ENCODE measurements around the gene TCEAL9.
"Not testable (repeated sequence)": the region's sequence is repeated elsewhere in the genome, so short reads cannot be mapped to it uniquely, and the experiment has no call there.

Gene TCEAL9

GRCh38 chrX:103373581-103373980 is 17.3 kb downstream of the TCEAL9 start:
- DNase-seq (ENCODE audit: low read depth, low spot score), result no peak

GRCh38 chrX:103376118-103376978 is 20.0 kb downstream of the TCEAL9 start, which contains the start of gene BEX3:
TSS of gene BEX3 (plus strand) at chrX:103376538. CDS start at chrX:103377522, 984 bp downstream.
- peak; percentile 85 for DNase-seq (ENCODE audit: low read depth, low spot score)

- peak; percentile 61 for DNase-seq (ENCODE audit: low read depth, low spot score)
Measured at GRCh38 chrX:103376979-103377324, 20.6 kb downstream of the TCEAL9 start.

- no peak for DNase-seq (ENCODE audit: low read depth, low spot score)
Measured at GRCh38 chrX:103378990-103379389, 22.7 kb downstream of the TCEAL9 start.

GRCh38 chrX:103382877-103383276 is 26.6 kb downstream of the TCEAL9 start:
- DNase-seq (ENCODE audit: low read depth, low spot score), result no peak

GRCh38 chrX:103384672-103385071 is 28.4 kb downstream of the TCEAL9 start:
- no peak for DNase-seq (ENCODE audit: low read depth, low spot score)

- not testable (repeated sequence) for DNase-seq (ENCODE audit: low read depth, low spot score)
Measured at GRCh38 chrX:103385283-103385830, 29.1 kb downstream of the TCEAL9 start.

- DNase-seq (ENCODE audit: low read depth, low spot score), result no peak
Measured at GRCh38 chrX:103386332-103386731, 30.0 kb downstream of the TCEAL9 start.

- DNase-seq (ENCODE audit: low read depth, low spot score), result no peak
Measured at GRCh38 chrX:103393487-103393886, 37.2 kb downstream of the TCEAL9 start.

GRCh38 chrX:103396186-103396585 is 39.9 kb downstream of the TCEAL9 start:
- DNase-seq (ENCODE audit: low read depth, low spot score), result no peak

GRCh38 chrX:103396660-103397059 is 40.4 kb downstream of the TCEAL9 start:
- no peak for DNase-seq (ENCODE audit: low read depth, low spot score)

GRCh38 chrX:103397707-103398106 is 41.4 kb downstream of the TCEAL9 start:
- no peak for DNase-seq (ENCODE audit: low read depth, low spot score)

GRCh38 chrX:103398421-103398864 is 42.1 kb downstream of the TCEAL9 start:
- peak; percentile 37 for DNase-seq (ENCODE audit: low read depth, low spot score)

- no peak for DNase-seq (ENCODE audit: low read depth, low spot score)
Measured at GRCh38 chrX:103399744-103400143, 43.4 kb downstream of the TCEAL9 start.

GRCh38 chrX:103400931-103401330 is 44.6 kb downstream of the TCEAL9 start:
- no peak for DNase-seq (ENCODE audit: low read depth, low spot score)

- DNase-seq (ENCODE audit: low read depth, low spot score), result peak; percentile 96
Measured at GRCh38 chrX:103404231-103405008, 48.1 kb downstream of the TCEAL9 start.

GRCh38 chrX:103405009-103405333 is 48.7 kb downstream of the TCEAL9 start:
- no peak for DNase-seq (ENCODE audit: low read depth, low spot score)

- DNase-seq (ENCODE audit: low read depth, low spot score), result no peak
Measured at GRCh38 chrX:103406256-103406655, 50.0 kb downstream of the TCEAL9 start.

GRCh38 chrX:103407776-103408175 is 51.5 kb downstream of the TCEAL9 start:
- DNase-seq (ENCODE audit: low read depth, low spot score), result no peak
